ENCODE measurements around the gene LRRC31. TPM values are rescaled to one million over a fixed set of nuclear protein-coding genes. Genes with fewer than 3 reads are reported as not detected.

The LRRC31 gene
- total and polyA plus RNA-seq, 2 of the 8 experiments (the other 6 are each of a cell fraction or from before 2014, with no cell fraction given), result not detected

- Histone ChIP-seq H3K23me2 (ENCODE audit: low read depth, low read length) (no peaks in the 10 kb centered on the region), H3K4me1 (replicated peaks in 1 of 4; ENCODE audit: control insufficient read depth in 3 of 4, insufficient read depth in 4 of 4, low read length in 3 of 4) (peaks cover 0 to 4% (median 1%) of the 10 kb centered on the region in 4 experiments; a peak in 4 of 7 replicates), H2AK5ac (ENCODE audit: low read depth, low read length) (no peak overlapping the region), H4K20me1 (replicated peaks in 1 of 2; ENCODE audit: control insufficient read depth in 1 of 2, insufficient read depth in 2 of 2, low read length in 2 of 2) (no peaks in the 10 kb centered on the region), H3K4me2 (ENCODE audit: insufficient read depth in 1 of 2, low read depth in 2 of 2, low read length in 2 of 2) (no peak overlapping the region), H2BK12ac (ENCODE audit: low read depth, low read length) (no peak overlapping the region), H3K27ac (ENCODE audit: low read depth, low read length) (no peak overlapping the region), H4K8ac (ENCODE audit: extremely low read depth, insufficient read depth, low read length) (no peak overlapping the region), H2BK15ac (ENCODE audit: low read length) (no peak overlapping the region), H2BK120ac (replicated peaks; ENCODE audit: low read depth, low read length) (no peak overlapping the region), H3K23ac (ENCODE audit: insufficient read length) (no peak overlapping the region), H3K9me3 (ENCODE audit: insufficient read depth in 2 of 2, low read depth in 1 of 2, low read length in 1 of 2) (no peaks in the 10 kb centered on the region), H3K4ac (replicated peaks; ENCODE audit: insufficient read length, low read depth, low read length) (no peak overlapping the region), H4K91ac (replicated peaks; ENCODE audit: insufficient read length, low read length) (no peak overlapping the region), H2AFZ (ENCODE audit: low read length) (no peak overlapping the region), H3K27me3 (replicated peaks in 1 of 4; ENCODE audit: control insufficient read depth in 3 of 4, extremely low read depth in 1 of 4, insufficient read depth in 3 of 4, low read length in 3 of 4) (no peaks in the 10 kb centered on the region), H3K36me3 (ENCODE audit: control insufficient read depth in 2 of 4, insufficient read depth in 4 of 4, low read length in 3 of 4) (no peaks in the 10 kb centered on the region), H3K56ac (replicated peaks; ENCODE audit: insufficient read length, low read depth, low read length) (no peak overlapping the region), H3K9ac (replicated peaks in 1 of 4; ENCODE audit: extremely low read depth in 1 of 4, low read depth in 3 of 4, low read length in 3 of 4) (no peak overlapping the region), H2BK5ac (ENCODE audit: low read depth, low read length) (no peak overlapping the region), H3K79me2 (ENCODE audit: control insufficient read depth in 1 of 2, insufficient read depth in 2 of 2, low read length in 2 of 2) (no peaks in the 10 kb centered on the region), H3K14ac (ENCODE audit: insufficient read length) (no peak overlapping the region), H3K18ac (ENCODE audit: extremely low read depth, low read length) (no peak overlapping the region), H2BK20ac (ENCODE audit: low read length) (no peak overlapping the region), H4K5ac (ENCODE audit: insufficient read length, low read depth, low read length) (no peak overlapping the region), H3K79me1 (ENCODE audit: low read depth, low read length) (no peaks in the 10 kb centered on the region), H3K4me3 (ENCODE audit: extremely low read depth in 1 of 4, insufficient read depth in 2 of 4, low read depth in 3 of 4, low read length in 4 of 4) (no peak overlapping the region)
- CTCF ChIA-PET (ENCODE audit: partially characterized antibody), result interaction anchor here (0.6 kb wide), 1 partner anchor 842 kb away, joined by 3 read pairs; no protein-coding TSS in a partner anchor
- 83% methylated on average over 5 of the region's 5 CpGs; no CpG with 5 or more reads in 1 of the 2 experiments for WGBS, 2 experiments (ENCODE audit: extremely low coverage in 1 of 2, insufficient coverage in 1 of 2, insufficient read length in 1 of 2, insufficient replicate concordance in 2 of 2, low coverage in 1 of 2, low lambda C conversion rate in 2 of 2, missing lambda C conversion rate in 1 of 2)
- FAIRE-seq (no peak), DNase-seq (ENCODE audit: low read depth in 1 of 2, low spot score in 2 of 2) (no peak)
- POLR2A ChIA-PET (ENCODE audit: partially characterized antibody), result no interaction called here
- TF ChIP-seq POLR2A (IDR thresholded peaks at IDR 0.05; ENCODE audit: control extremely low read depth in 1 of 2, low read depth in 2 of 2, low read length in 2 of 2), result no peak
Observed at GRCh38 chr3:169886671-169887070, 16.9 kb upstream of the LRRC31 start.
